ENCODE results near the gene KIAA0586. TPM values are rescaled to one million over a fixed set of nuclear protein-coding genes. Genes with fewer than 3 reads are reported as not detected.

Gene KIAA0586
- total and polyA plus RNA-seq, 2 of the 13 experiments (the other 11 are each of a cell fraction or from before 2014, with no cell fraction given) = 12.6 to 25.2 TPM

DNA sequence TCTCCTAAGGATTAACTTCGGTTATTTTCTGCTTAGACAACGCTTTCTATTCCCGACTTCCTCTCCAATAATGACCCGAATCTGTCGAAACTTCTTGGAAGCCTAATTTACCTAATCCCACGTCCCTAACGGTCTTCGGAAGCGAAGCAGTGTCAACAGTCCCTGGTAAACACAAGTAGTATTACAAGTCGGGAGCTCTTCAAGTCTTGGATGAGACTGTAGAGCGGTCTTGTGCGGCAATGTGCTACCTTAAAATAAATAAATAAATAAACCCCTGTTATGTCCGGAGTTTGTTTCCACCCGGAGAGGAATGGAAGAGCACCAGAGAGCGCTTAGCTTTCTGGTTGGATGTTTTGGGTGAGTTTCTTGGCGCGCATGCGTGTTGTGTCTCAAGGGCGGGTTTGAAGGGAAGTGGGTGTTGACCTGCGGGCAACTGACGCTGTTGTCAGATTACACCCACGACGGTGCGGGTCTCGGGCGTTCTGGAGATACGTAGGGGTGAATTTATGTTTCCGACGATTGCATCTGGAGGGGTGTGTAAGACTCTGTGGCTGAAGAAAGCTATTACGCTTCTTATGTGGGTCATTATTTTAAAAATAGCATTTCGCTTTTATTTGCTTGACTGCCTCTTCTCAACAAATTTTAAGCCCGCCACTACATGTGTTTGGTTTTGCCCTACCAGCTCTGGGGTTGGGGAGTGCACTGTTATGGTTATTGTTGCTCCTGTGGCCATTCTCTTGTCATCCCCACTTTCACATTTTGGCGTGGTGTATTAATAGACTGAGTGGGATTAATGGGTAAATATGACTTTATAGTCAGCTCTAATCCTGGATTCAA is at the start of gene KIAA0586, which contains the start of gene TIMM9 (continued):
- TF ChIP-seq, protein P1, sequence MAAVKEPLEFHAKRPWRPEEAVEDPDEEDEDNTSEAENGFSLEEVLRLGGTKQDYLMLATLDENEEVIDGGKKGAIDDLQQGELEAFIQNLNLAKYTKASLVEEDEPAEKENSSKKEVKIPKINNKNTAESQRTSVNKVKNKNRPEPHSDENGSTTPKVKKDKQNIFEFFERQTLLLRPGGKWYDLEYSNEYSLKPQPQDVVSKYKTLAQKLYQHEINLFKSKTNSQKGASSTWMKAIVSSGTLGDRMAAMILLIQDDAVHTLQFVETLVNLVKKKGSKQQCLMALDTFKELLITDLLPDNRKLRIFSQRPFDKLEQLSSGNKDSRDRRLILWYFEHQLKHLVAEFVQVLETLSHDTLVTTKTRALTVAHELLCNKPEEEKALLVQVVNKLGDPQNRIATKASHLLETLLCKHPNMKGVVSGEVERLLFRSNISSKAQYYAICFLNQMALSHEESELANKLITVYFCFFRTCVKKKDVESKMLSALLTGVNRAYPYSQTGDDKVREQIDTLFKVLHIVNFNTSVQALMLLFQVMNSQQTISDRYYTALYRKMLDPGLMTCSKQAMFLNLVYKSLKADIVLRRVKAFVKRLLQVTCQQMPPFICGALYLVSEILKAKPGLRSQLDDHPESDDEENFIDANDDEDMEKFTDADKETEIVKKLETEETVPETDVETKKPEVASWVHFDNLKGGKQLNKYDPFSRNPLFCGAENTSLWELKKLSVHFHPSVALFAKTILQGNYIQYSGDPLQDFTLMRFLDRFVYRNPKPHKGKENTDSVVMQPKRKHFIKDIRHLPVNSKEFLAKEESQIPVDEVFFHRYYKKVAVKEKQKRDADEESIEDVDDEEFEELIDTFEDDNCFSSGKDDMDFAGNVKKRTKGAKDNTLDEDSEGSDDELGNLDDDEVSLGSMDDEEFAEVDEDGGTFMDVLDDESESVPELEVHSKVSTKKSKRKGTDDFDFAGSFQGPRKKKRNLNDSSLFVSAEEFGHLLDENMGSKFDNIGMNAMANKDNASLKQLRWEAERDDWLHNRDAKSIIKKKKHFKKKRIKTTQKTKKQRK (IDR thresholded peaks at IDR 0.05; ENCODE audit: low read length) = no peak
- TF ChIP-seq TARDBP (CRISPR knock-in tag; IDR thresholded peaks at IDR 0.05) (0 out of 2 replicates have a peak, but pooled peaks have one; percentile 20), HDAC2 (CRISPR knock-in tag; IDR thresholded peaks at IDR 0.05) (peak; percentile 67), ZFP62 (CRISPR knock-in tag; IDR thresholded peaks at IDR 0.05) (no peak), ZNF563 (CRISPR knock-in tag; IDR thresholded peaks at IDR 0.05) (no peak), GABPB1 (CRISPR knock-in tag; IDR thresholded peaks at IDR 0.05) (peak; percentile 73), HDAC6 (IDR thresholded peaks at IDR 0.05; ENCODE audit: low read depth, low read length) (peak; percentile 80; the same call in 1 of the 2 replicates), ZNF749 (CRISPR knock-in tag; IDR thresholded peaks at IDR 0.05; ENCODE audit: borderline replicate concordance) (0 out of 2 replicates have a peak, but pooled peaks have one; percentile 15), ZNF160 (CRISPR knock-in tag; IDR thresholded peaks at IDR 0.05) (no peak), ZSCAN25 (CRISPR knock-in tag; IDR thresholded peaks at IDR 0.05) (peak; percentile 56; the same call in 1 of the 2 replicates), ZNF816 (CRISPR knock-in tag; IDR thresholded peaks at IDR 0.05; ENCODE audit: borderline replicate concordance) (peak; percentile 51; the same call in 1 of the 2 replicates), MED1 (CRISPR knock-in tag; IDR thresholded peaks at IDR 0.05) (peak; percentile 10; the same call in 1 of the 2 replicates), GLI4 (CRISPR knock-in tag; IDR thresholded peaks at IDR 0.05; ENCODE audit: borderline replicate concordance) (no peak), SAFB2 (CRISPR knock-in tag; IDR thresholded peaks at IDR 0.05; ENCODE audit: borderline replicate concordance, low read depth) (no peak; the same call in 1 of the 2 replicates), TBX2 (CRISPR knock-in tag; IDR thresholded peaks at IDR 0.05; ENCODE audit: borderline replicate concordance) (0 out of 2 replicates have a peak, but pooled peaks have one; percentile 33), POGZ (CRISPR knock-in tag; IDR thresholded peaks at IDR 0.05) (peak; percentile 90), SIN3B (IDR thresholded peaks at IDR 0.05; ENCODE audit: low read length) (peak; percentile 75), SALL1 (CRISPR knock-in tag; IDR thresholded peaks at IDR 0.05) (peak; percentile 0; the same call in 1 of the 2 replicates), TAF15 (IDR thresholded peaks at IDR 0.05; ENCODE audit: low read depth, low read length, poor library complexity, severe bottlenecking) (no peak)
- TF ChIP-seq, protein P2, sequence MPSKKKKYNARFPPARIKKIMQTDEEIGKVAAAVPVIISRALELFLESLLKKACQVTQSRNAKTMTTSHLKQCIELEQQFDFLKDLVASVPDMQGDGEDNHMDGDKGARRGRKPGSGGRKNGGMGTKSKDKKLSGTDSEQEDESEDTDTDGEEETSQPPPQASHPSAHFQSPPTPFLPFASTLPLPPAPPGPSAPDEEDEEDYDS (CRISPR knock-in tag; IDR thresholded peaks at IDR 0.05) = peak; percentile 78
- TF ChIP-seq, protein P3, sequence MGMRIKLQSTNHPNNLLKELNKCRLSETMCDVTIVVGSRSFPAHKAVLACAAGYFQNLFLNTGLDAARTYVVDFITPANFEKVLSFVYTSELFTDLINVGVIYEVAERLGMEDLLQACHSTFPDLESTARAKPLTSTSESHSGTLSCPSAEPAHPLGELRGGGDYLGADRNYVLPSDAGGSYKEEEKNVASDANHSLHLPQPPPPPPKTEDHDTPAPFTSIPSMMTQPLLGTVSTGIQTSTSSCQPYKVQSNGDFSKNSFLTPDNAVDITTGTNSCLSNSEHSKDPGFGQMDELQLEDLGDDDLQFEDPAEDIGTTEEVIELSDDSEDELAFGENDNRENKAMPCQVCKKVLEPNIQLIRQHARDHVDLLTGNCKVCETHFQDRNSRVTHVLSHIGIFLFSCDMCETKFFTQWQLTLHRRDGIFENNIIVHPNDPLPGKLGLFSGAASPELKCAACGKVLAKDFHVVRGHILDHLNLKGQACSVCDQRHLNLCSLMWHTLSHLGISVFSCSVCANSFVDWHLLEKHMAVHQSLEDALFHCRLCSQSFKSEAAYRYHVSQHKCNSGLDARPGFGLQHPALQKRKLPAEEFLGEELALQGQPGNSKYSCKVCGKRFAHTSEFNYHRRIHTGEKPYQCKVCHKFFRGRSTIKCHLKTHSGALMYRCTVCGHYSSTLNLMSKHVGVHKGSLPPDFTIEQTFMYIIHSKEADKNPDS (CRISPR knock-in tag; IDR thresholded peaks at IDR 0.05) = no peak
- TF ChIP-seq, protein P4, sequence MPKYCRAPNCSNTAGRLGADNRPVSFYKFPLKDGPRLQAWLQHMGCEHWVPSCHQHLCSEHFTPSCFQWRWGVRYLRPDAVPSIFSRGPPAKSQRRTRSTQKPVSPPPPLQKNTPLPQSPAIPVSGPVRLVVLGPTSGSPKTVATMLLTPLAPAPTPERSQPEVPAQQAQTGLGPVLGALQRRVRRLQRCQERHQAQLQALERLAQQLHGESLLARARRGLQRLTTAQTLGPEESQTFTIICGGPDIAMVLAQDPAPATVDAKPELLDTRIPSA (CRISPR knock-in tag; IDR thresholded peaks at IDR 0.05; ENCODE audit: borderline replicate concordance) = no peak

All from HepG2 (cell line).